EL (cell line): Measurements from ENCODE around the gene DNAJC6.

Experiments
- DNase-seq: peaks from one replicate; pipeline ENCODE4 v3.0.0-alpha.2; 2016

The DNAJC6 gene

GRCh38 chr1:65297706-65298105 is 11.6 kb upstream of the DNAJC6 start:
- DNase-seq = no peak

- no peak for DNase-seq
These were observed 10.0 kb upstream of the DNAJC6 start for GRCh38 chr1:65299328-65299727.

GRCh38 chr1:65308781-65309303 is 501 bp upstream of the DNAJC6 start:
- DNase-seq = no peak

GRCh38 chr1:65310078-65310587 is 790 bp downstream of the DNAJC6 start:
- no peak for DNase-seq

GRCh38 chr1:65311760-65312159 is 2.4 kb downstream of the DNAJC6 start:
- DNase-seq = no peak

GRCh38 chr1:65316233-65316632 is 6.9 kb downstream of the DNAJC6 start:
- DNase-seq = no peak

- no peak for DNase-seq
These were observed 8.7 kb downstream of the DNAJC6 start for GRCh38 chr1:65317866-65318653.

GRCh38 chr1:65319141-65319540 is 9.8 kb downstream of the DNAJC6 start:
- no peak for DNase-seq

GRCh38 chr1:65319754-65320153 is 10.4 kb downstream of the DNAJC6 start:
- DNase-seq = no peak

GRCh38 chr1:65321879-65322278 is 12.5 kb downstream of the DNAJC6 start:
- DNase-seq = no peak

- DNase-seq = peak; percentile 17
These were observed 13.9 kb downstream of the DNAJC6 start for GRCh38 chr1:65323246-65323645.

GRCh38 chr1:65330021-65330420 is 20.7 kb downstream of the DNAJC6 start:
- DNase-seq = no peak

- no peak for DNase-seq
These were observed 21.5 kb downstream of the DNAJC6 start for GRCh38 chr1:65330822-65331221.

- no peak for DNase-seq
These were observed 23.5 kb downstream of the DNAJC6 start for GRCh38 chr1:65332821-65333220.

GRCh38 chr1:65334081-65334480 is 24.7 kb downstream of the DNAJC6 start:
- no peak for DNase-seq

GRCh38 chr1:65339866-65340468 is 30.6 kb downstream of the DNAJC6 start:
- peak; percentile 66 for DNase-seq

- DNase-seq = no peak
These were observed 32.0 kb downstream of the DNAJC6 start for GRCh38 chr1:65341381-65341780.

- peak; percentile 67 for DNase-seq
These were observed 33.9 kb downstream of the DNAJC6 start for GRCh38 chr1:65343286-65343685.

- DNase-seq = no peak
These were observed 35.0 kb downstream of the DNAJC6 start for GRCh38 chr1:65344171-65344814.

- DNase-seq = no peak
These were observed 36.8 kb downstream of the DNAJC6 start for GRCh38 chr1:65346190-65346589.

GRCh38 chr1:65355031-65355712 is 45.8 kb downstream of the DNAJC6 start:
- DNase-seq = no peak

GRCh38 chr1:65357291-65357960 is 48.1 kb downstream of the DNAJC6 start:
- no peak for DNase-seq
